ENCODE results near the gene PRR23C.

DNA sequence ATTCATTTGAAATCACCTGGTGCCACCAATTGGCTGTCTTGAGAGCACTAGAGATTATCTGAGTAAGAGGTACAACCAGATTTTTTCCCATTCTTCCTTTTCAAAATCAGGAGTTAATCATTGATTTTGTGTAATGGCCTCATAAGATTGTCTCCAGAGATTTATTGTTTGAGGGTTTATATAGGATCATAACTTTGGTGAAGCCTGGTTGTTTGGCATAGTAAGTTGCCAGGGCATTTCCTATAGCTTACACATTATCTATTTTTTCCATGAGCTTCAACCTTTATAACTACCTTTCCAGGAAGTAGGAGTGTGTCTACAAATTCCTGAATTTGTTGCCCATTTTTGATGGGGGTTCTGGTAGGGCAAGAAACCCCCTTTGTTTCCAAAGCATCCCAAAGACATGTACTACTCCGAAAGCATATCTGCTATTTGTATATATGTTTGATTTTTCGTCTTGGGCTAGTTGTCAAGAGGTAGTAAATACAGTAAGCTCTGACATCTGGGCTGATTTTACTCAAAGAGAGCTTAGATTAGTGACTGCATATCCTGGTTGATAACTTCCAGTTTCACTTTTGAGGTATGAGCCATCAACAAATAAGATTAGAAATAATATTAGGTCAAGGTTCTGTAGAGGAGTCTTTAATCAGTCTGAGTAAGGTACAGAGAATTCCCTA is 12.2 kb downstream of the PRR23C start:
- no peak for TF ChIP-seq CTCF (IDR thresholded peaks at IDR 0.05 in 8 of 11, conservative IDR thresholded peaks at IDR 0.05 in 3 of 11)
- TF ChIP-seq POLR2A (IDR thresholded peaks at IDR 0.05): no peak
- TF ChIP-seq POLR2AphosphoS5 (IDR thresholded peaks at IDR 0.05): no peak
